Natural killer cell (primary cell): ENCODE measurements around the gene UTF1. TPM values are rescaled to one million over a fixed set of nuclear protein-coding genes. Genes with fewer than 3 reads are reported as not detected.

Experiments used
- ATAC-seq, 3 donors: fragments of 150-1000 bp in 2 of 3; fragments of 200-7000 bp in 1 of 3; cut with Tn5 transposase; 1 replicate in 1 of 3; 2 replicates in 2 of 3; pipeline ENCODE4 v1.10.0; 2021; ENCODE audit warnings: mild to moderate bottlenecking in 2 of 3, moderate library complexity in 2 of 3
- DNase-seq, 2 donors: peaks; one replicate each; pipeline versions ENCODE4 v3.0.0 to v3.0.0-alpha.2; 2013 to 2021; ENCODE audit warnings: mixed read lengths in 1 of 2
- H3K27ac ChIP-seq: one replicate; pipeline ENCODE4 v1.5.1; 2013; ENCODE audit warnings: mild to moderate bottlenecking, low read length
- H3K27me3 ChIP-seq: one replicate; pipeline ENCODE4 v1.6.1; 2013; ENCODE audit warnings: low read length; ENCODE audit not compliant: control insufficient read depth, insufficient read depth
- H3K36me3 ChIP-seq: one replicate; pipeline ENCODE4 v1.6.1; 2013; ENCODE audit warnings: low read length; ENCODE audit not compliant: control insufficient read depth, insufficient read depth
- H3K4me1 ChIP-seq: one replicate; pipeline ENCODE4 v1.6.1; 2013; ENCODE audit warnings: low read length; ENCODE audit not compliant: control insufficient read depth, insufficient read depth
- H3K4me3 ChIP-seq: one replicate; pipeline ENCODE4 v1.5.1; 2013; ENCODE audit warnings: low read length
- H3K9me3 ChIP-seq: one replicate; pipeline ENCODE4 v1.6.1; 2013; ENCODE audit warnings: low read length; ENCODE audit not compliant: control insufficient read depth, insufficient read depth
- H3K27ac Mint-ChIP-seq, 2 donors: one replicate each; pipeline ENCODE4 v1.8.0; 2022; ENCODE audit warnings: mild to moderate bottlenecking in 2 of 2, mixed read lengths in 2 of 2, moderate library complexity in 1 of 2
- H3K27me3 Mint-ChIP-seq, 2 donors: one replicate each; pipeline ENCODE4 v1.8.0; 2022; ENCODE audit warnings: low read depth in 2 of 2, mixed read lengths in 2 of 2
- H3K36me3 Mint-ChIP-seq: one replicate; pipeline ENCODE4 v1.8.0; 2022; ENCODE audit warnings: mixed read lengths
- H3K4me1 Mint-ChIP-seq, 2 donors: one replicate each; pipeline ENCODE4 v1.8.0; 2022; ENCODE audit warnings: mixed read lengths in 2 of 2
- H3K4me3 Mint-ChIP-seq: one replicate; pipeline ENCODE4 v1.8.0; 2022; ENCODE audit warnings: mild to moderate bottlenecking, moderate library complexity, mixed read lengths
- H3K9me3 Mint-ChIP-seq, 2 donors: one replicate each; pipeline ENCODE4 v1.8.0; 2022; ENCODE audit warnings: mixed read lengths in 2 of 2
- WGBS: methylation state at CpG from one replicate; pipeline ENCODE4 v1.1.7; 2013; ENCODE audit warnings: missing lambda C conversion rate; ENCODE audit not compliant: insufficient coverage; 5-methylcytosine and 5-hydroxymethylcytosine counted together
- intact Hi-C: fragments of 100-400 bp; cut with micrococcal nuclease; formaldehyde crosslinking; loops from one replicate; pipeline ENCODE4 v1.14.2; 2022
- total RNA-seq, 4 donors: library from RNA; stranded (reverse); fragments of 120-200 nt in 1 of 4; gene quantifications; one replicate each; pipeline versions ENCODE4 v1.2.3 to v1.2.4, GENCODE V29; 2013 to 2022
- TF ChIP-seq, protein P1 (sequence below): fragments of 200-600 bp; IDR thresholded peaks from one replicate; pipeline ENCODE4 v1.8.0; 2022; ENCODE audit warnings: antibody characterized with exemption

UTF1 gene
- total RNA-seq, 3 donors from 2014 or later (not counting 1 experiment from before 2014, with no cell fraction given) = 0.31 to 0.33 TPM; not detected in 1

- WGBS = 81% methylated on average over 26 of the region's 26 CpGs
- peaks cover 82% of the 10 kb centered on the region for H3K36me3 ChIP-seq
These were observed 39.4 kb downstream of the UTF1 start for GRCh38 chr10:133269367-133269766.

GRCh38 chr10:133270204-133270603 lies 40.2 kb downstream of the UTF1 start:
- ATAC-seq = no peak
- intact Hi-C loops = no loop called here
- Mint-ChIP-seq H3K9me3 (no peaks in the 10 kb centered on the region), H3K36me3 (no peaks in the 10 kb centered on the region), H3K4me3 (no peak overlapping the region), H3K27ac (no peak overlapping the region), H3K27me3 (no peaks in the 10 kb centered on the region), H3K4me1 (peaks cover 0 to 14% of the 10 kb centered on the region in 2 donors)
- H3K4me3 ChIP-seq = no peak overlapping the region
- no peak overlapping the region for H3K27ac ChIP-seq
- H3K36me3 ChIP-seq = peaks cover 82% of the 10 kb centered on the region
- WGBS = 89% methylated on average over 20 of the region's 20 CpGs
- no peaks in the 10 kb centered on the region for H3K27me3 ChIP-seq
- TF ChIP-seq, protein P1, sequence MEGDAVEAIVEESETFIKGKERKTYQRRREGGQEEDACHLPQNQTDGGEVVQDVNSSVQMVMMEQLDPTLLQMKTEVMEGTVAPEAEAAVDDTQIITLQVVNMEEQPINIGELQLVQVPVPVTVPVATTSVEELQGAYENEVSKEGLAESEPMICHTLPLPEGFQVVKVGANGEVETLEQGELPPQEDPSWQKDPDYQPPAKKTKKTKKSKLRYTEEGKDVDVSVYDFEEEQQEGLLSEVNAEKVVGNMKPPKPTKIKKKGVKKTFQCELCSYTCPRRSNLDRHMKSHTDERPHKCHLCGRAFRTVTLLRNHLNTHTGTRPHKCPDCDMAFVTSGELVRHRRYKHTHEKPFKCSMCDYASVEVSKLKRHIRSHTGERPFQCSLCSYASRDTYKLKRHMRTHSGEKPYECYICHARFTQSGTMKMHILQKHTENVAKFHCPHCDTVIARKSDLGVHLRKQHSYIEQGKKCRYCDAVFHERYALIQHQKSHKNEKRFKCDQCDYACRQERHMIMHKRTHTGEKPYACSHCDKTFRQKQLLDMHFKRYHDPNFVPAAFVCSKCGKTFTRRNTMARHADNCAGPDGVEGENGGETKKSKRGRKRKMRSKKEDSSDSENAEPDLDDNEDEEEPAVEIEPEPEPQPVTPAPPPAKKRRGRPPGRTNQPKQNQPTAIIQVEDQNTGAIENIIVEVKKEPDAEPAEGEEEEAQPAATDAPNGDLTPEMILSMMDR = no peak
- no peak for DNase-seq
- H3K4me1 ChIP-seq = peaks cover 30% of the 10 kb centered on the region
- H3K9me3 ChIP-seq = no peaks in the 10 kb centered on the region

More at GRCh38 chr10:133269367-133269766, 39.4 kb downstream of the UTF1 start:
- H3K4me3 ChIP-seq = no peak overlapping the region
- H3K27ac ChIP-seq = no peak overlapping the region
- Mint-ChIP-seq H3K27ac (no peak overlapping the region), H3K4me3 (no peak overlapping the region), H3K4me1 (peaks cover 0 to 16% of the 10 kb centered on the region in 2 donors), H3K9me3 (no peaks in the 10 kb centered on the region), H3K36me3 (no peaks in the 10 kb centered on the region), H3K27me3 (no peaks in the 10 kb centered on the region)
- no peak for ATAC-seq
- H3K9me3 ChIP-seq = no peaks in the 10 kb centered on the region
- H3K4me1 ChIP-seq = peaks cover 30% of the 10 kb centered on the region
- intact Hi-C loops = no loop called here
- DNase-seq = no peak
- TF ChIP-seq, protein P1 = no peak
- H3K27me3 ChIP-seq = no peaks in the 10 kb centered on the region

DNA sequence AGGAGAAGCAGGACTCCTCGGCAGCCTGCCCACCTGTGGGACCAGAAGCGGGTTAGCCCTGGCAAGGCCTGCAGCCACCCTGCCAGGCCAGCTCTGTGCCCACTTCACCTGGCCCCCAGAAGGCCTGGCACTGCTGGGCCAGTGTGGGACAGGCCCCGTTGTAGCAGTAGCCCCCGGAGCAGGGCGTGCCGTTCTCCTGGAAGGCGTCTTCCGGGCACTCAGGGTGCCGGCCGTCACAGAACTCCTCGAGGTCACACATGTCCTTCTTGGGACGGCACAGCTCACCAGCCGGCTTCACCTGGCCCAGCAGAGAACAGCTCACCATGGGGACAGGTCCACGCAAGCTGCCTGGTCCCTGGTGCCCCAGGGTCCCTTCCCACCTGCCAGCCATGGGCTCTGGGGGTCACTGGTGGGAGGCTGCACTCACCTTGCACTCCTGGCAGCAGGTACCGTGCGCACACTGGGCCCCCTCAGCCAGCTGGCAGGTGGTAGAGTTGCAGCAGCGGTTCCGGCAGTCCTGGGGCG lies 40.8 kb downstream of the UTF1 start:
- H3K36me3 Mint-ChIP-seq = no peaks in the 10 kb centered on the region
- no peak overlapping the region for H3K4me3 Mint-ChIP-seq
- intact Hi-C loops = no loop called here
- Histone ChIP-seq H3K36me3 (peaks cover 82% of the 10 kb centered on the region), H3K27me3 (no peaks in the 10 kb centered on the region), H3K27ac (no peak overlapping the region), H3K4me3 (no peak overlapping the region), H3K4me1 (peaks cover 33% of the 10 kb centered on the region), H3K9me3 (no peaks in the 10 kb centered on the region)
- ATAC-seq = no peak
- H3K9me3 Mint-ChIP-seq = no peaks in the 10 kb centered on the region
- peaks cover 0 to 15% of the 10 kb centered on the region in 2 donors for H3K4me1 Mint-ChIP-seq
- TF ChIP-seq, protein P1 = no peak
- no peak overlapping the region for H3K27ac Mint-ChIP-seq
- H3K27me3 Mint-ChIP-seq = no peaks in the 10 kb centered on the region
- DNase-seq = no peak
- 97% methylated on average over 19 of the region's 19 CpGs for WGBS
